Measurements from ENCODE around the gene DTNBP1.

Gene DTNBP1

GRCh38 chr6:15604843-15605242, 58.0 kb downstream of the DTNBP1 start:
- no peak for DNase-seq
- intact Hi-C loops (cut with DNase I): no loop called here

- DNase-seq: no peak
Observed at GRCh38 chr6:15602154-15602553, 60.7 kb downstream of the DTNBP1 start.

GRCh38 chr6:15598273-15598798, 64.5 kb downstream of the DTNBP1 start:
- no peak for DNase-seq
- intact Hi-C loops (cut with DNase I): no loop called here

More at GRCh38 chr6:15602154-15602553, 60.7 kb downstream of the DTNBP1 start:
- intact Hi-C loops (cut with DNase I): no loop called here

GRCh38 chr6:15596186-15596896, 66.5 kb downstream of the DTNBP1 start:
- DNase-seq: no peak
- intact Hi-C loops (cut with DNase I): no loop called here

GRCh38 chr6:15595461-15596173, 67.2 kb downstream of the DTNBP1 start:
- intact Hi-C loops (cut with DNase I): no loop called here
- DNase-seq: peak in 2 of 42 donors; percentile 31 to 34

GRCh38 chr6:15594512-15595259, 68.1 kb downstream of the DTNBP1 start:
- intact Hi-C loops (cut with DNase I): no loop called here
- DNase-seq: peak in 5 of 42 donors; percentile 29 to 57 (median 41)

- DNase-seq: peak in 1 of 42 donors; percentile 39
- intact Hi-C loops (cut with DNase I): no loop called here
Observed at GRCh38 chr6:15593798-15594197, 69.0 kb downstream of the DTNBP1 start.

- DNase-seq: no peak
- intact Hi-C loops (cut with DNase I): no loop called here
Observed at GRCh38 chr6:15592610-15593009, 70.2 kb downstream of the DTNBP1 start.

GRCh38 chr6:15588971-15589634, 73.7 kb downstream of the DTNBP1 start:
- DNase-seq: no peak
- intact Hi-C loops (cut with DNase I): no loop called here

- intact Hi-C loops (cut with DNase I): no loop called here
- DNase-seq: no peak
Observed at GRCh38 chr6:15586503-15586902, 76.3 kb downstream of the DTNBP1 start.

GRCh38 chr6:15585760-15586214, 77.0 kb downstream of the DTNBP1 start:
- DNase-seq: peak in 5 of 42 donors; percentile 27 to 49 (median 43)
- intact Hi-C loops (cut with DNase I): no loop called here

GRCh38 chr6:15582499-15582898, 80.3 kb downstream of the DTNBP1 start:
- no peak for DNase-seq
- intact Hi-C loops (cut with DNase I): no loop called here

GRCh38 chr6:15581751-15582150, 81.1 kb downstream of the DTNBP1 start:
- DNase-seq: no peak
- intact Hi-C loops (cut with DNase I): no loop called here

GRCh38 chr6:15580326-15580725, 82.5 kb downstream of the DTNBP1 start:
- DNase-seq: no peak
- intact Hi-C loops (cut with DNase I): no loop called here

- no peak for DNase-seq
- intact Hi-C loops (cut with DNase I): no loop called here
Observed at GRCh38 chr6:15578716-15579391, 84.0 kb downstream of the DTNBP1 start.

GRCh38 chr6:15577550-15578171, 85.2 kb downstream of the DTNBP1 start:
- intact Hi-C loops (cut with DNase I): no loop called here
- DNase-seq: no peak

GRCh38 chr6:15577106-15577505, 85.7 kb downstream of the DTNBP1 start:
- no peak for DNase-seq
- intact Hi-C loops (cut with DNase I): no loop called here

GRCh38 chr6:15575357-15576033, 87.3 kb downstream of the DTNBP1 start:
- no peak for DNase-seq
- intact Hi-C loops (cut with DNase I): no loop called here

Data from head of caudate nucleus (tissue), 42 donors.